Measurements from ENCODE around the gene MR1. TPM values are rescaled to one million over a fixed set of nuclear protein-coding genes. Genes with fewer than 3 reads are reported as not detected.
A peak's percentile ranks its signal among the peaks of the same experiment; 100 is the strongest.

Gene MR1
- total RNA-seq, 4 donors from 2014 or later, result 1.00 to 8.6 (median 4.7) TPM

- Histone ChIP-seq H3K4me1 (peaks cover 17 to 54% (median 41%) of the 10 kb centered on the region in 4 donors), H3K36me3 (no peaks in the 10 kb centered on the region)
- no peak for DNase-seq
These were observed 63.5 kb downstream of the MR1 start for GRCh38 chr1:181097242-181097641.

GRCh38 chr1:181099152-181100014, 65.6 kb downstream of the MR1 start:
- Histone ChIP-seq H3K9me3 (no peaks in the 10 kb centered on the region), H3K4me1 (peaks cover 13 to 52% (median 33%) of the 10 kb centered on the region in 4 donors), H3K27me3 (no peaks in the 10 kb centered on the region), H3K4me3 (no peak overlapping the region), H3K36me3 (no peaks in the 10 kb centered on the region), H3K27ac (peak overlapping the region in 1 of 4 donors; percentile 34)
- no peak for TF ChIP-seq POLR2A (IDR thresholded peaks at IDR 0.05)
- no peak for TF ChIP-seq EP300 (IDR thresholded peaks at IDR 0.05; ENCODE audit: low read depth)
- TF ChIP-seq, protein P1, sequence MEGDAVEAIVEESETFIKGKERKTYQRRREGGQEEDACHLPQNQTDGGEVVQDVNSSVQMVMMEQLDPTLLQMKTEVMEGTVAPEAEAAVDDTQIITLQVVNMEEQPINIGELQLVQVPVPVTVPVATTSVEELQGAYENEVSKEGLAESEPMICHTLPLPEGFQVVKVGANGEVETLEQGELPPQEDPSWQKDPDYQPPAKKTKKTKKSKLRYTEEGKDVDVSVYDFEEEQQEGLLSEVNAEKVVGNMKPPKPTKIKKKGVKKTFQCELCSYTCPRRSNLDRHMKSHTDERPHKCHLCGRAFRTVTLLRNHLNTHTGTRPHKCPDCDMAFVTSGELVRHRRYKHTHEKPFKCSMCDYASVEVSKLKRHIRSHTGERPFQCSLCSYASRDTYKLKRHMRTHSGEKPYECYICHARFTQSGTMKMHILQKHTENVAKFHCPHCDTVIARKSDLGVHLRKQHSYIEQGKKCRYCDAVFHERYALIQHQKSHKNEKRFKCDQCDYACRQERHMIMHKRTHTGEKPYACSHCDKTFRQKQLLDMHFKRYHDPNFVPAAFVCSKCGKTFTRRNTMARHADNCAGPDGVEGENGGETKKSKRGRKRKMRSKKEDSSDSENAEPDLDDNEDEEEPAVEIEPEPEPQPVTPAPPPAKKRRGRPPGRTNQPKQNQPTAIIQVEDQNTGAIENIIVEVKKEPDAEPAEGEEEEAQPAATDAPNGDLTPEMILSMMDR (IDR thresholded peaks at IDR 0.05), result no peak
- TF ChIP-seq POLR2AphosphoS5 (IDR thresholded peaks at IDR 0.05), result no peak
- intact Hi-C loops (cut with DNase I; ENCODE audit: low total_unique reads) (no loop called here), in situ Hi-C loops (cut with MboI; ENCODE audit: low pct_ligation_motif_present in 1 of 4, low pct_unique_long_range_greater_than_20kb in 1 of 4, low sequenced_read_pairs in 3 of 4) (no loop called here)
- DNase-seq, result no peak
- WGBS, 2 donors (ENCODE audit: low coverage in 1 of 2), result 40 to 43% methylated on average over 8 to 11 of the region's 11 CpGs

More at GRCh38 chr1:181097242-181097641, 63.5 kb downstream of the MR1 start:
- intact Hi-C loops (cut with DNase I; ENCODE audit: low total_unique reads), result no loop called here
- TF ChIP-seq POLR2AphosphoS5 (IDR thresholded peaks at IDR 0.05) (no peak), EP300 (IDR thresholded peaks at IDR 0.05; ENCODE audit: low read depth) (no peak), POLR2A (IDR thresholded peaks at IDR 0.05) (no peak)
- TF ChIP-seq, protein P1 (IDR thresholded peaks at IDR 0.05), result no peak
- Histone ChIP-seq H3K9me3 (no peaks in the 10 kb centered on the region), H3K4me3 (no peak overlapping the region), H3K27ac (peak overlapping the region; percentile 19 to 99 (median 73)), H3K27me3 (no peaks in the 10 kb centered on the region)
- in situ Hi-C loops (cut with MboI; ENCODE audit: low pct_ligation_motif_present in 1 of 4, low pct_unique_long_range_greater_than_20kb in 1 of 4, low sequenced_read_pairs in 3 of 4), result no loop called here
- 87% methylated on average over 7 of the region's 7 CpGs; no CpG with 5 or more reads in 1 of the 2 donors for WGBS, 2 donors (ENCODE audit: low coverage in 1 of 2)

GRCh38 chr1:181100015-181100905, 66.5 kb downstream of the MR1 start:
- peaks cover 7 to 47% (median 36%) of the 10 kb centered on the region in 4 donors for H3K4me1 ChIP-seq
- no peaks in the 10 kb centered on the region for H3K9me3 ChIP-seq
- H3K27ac ChIP-seq, result peak overlapping the region in 1 of 4 donors; percentile 34
- in situ Hi-C loops (cut with MboI; ENCODE audit: low pct_ligation_motif_present in 1 of 4, low pct_unique_long_range_greater_than_20kb in 1 of 4, low sequenced_read_pairs in 3 of 4) (no loop called here), intact Hi-C loops (cut with DNase I; ENCODE audit: low total_unique reads) (no loop called here)
- WGBS, 2 donors (ENCODE audit: low coverage in 1 of 2), result 56 to 60% methylated on average over 10 of the region's 10 CpGs
- no peak for TF ChIP-seq EP300 (IDR thresholded peaks at IDR 0.05; ENCODE audit: low read depth)
- no peak for TF ChIP-seq POLR2A (IDR thresholded peaks at IDR 0.05)
- no peak for TF ChIP-seq POLR2AphosphoS5 (IDR thresholded peaks at IDR 0.05)
- TF ChIP-seq, protein P1 (IDR thresholded peaks at IDR 0.05), result no peak
- H3K4me3 ChIP-seq, result no peak overlapping the region
- no peaks in the 10 kb centered on the region for H3K27me3 ChIP-seq
- H3K36me3 ChIP-seq, result no peaks in the 10 kb centered on the region
- DNase-seq, result no peak

GRCh38 chr1:181100934-181101333, 67.2 kb downstream of the MR1 start:
- no peak for DNase-seq
- in situ Hi-C loops (cut with MboI; ENCODE audit: low pct_ligation_motif_present in 1 of 4, low pct_unique_long_range_greater_than_20kb in 1 of 4, low sequenced_read_pairs in 3 of 4), result no loop called here
- Histone ChIP-seq H3K27ac (no peak overlapping the region), H3K4me1 (peaks cover 6 to 47% (median 37%) of the 10 kb centered on the region in 4 donors), H3K36me3 (no peaks in the 10 kb centered on the region), H3K9me3 (no peaks in the 10 kb centered on the region), H3K27me3 (no peaks in the 10 kb centered on the region), H3K4me3 (no peak overlapping the region)
- WGBS, 2 donors (ENCODE audit: low coverage in 1 of 2), result 78 to 96% methylated on average over 1 to 4 of the region's 4 CpGs
- intact Hi-C loops (cut with DNase I; ENCODE audit: low total_unique reads), result no loop called here
- TF ChIP-seq, protein P1 (IDR thresholded peaks at IDR 0.05), result no peak
- TF ChIP-seq POLR2AphosphoS5 (IDR thresholded peaks at IDR 0.05) (no peak), POLR2A (IDR thresholded peaks at IDR 0.05) (no peak), EP300 (IDR thresholded peaks at IDR 0.05; ENCODE audit: low read depth) (no peak)
